ENCODE measurements around the gene SLC22A31.

DNA sequence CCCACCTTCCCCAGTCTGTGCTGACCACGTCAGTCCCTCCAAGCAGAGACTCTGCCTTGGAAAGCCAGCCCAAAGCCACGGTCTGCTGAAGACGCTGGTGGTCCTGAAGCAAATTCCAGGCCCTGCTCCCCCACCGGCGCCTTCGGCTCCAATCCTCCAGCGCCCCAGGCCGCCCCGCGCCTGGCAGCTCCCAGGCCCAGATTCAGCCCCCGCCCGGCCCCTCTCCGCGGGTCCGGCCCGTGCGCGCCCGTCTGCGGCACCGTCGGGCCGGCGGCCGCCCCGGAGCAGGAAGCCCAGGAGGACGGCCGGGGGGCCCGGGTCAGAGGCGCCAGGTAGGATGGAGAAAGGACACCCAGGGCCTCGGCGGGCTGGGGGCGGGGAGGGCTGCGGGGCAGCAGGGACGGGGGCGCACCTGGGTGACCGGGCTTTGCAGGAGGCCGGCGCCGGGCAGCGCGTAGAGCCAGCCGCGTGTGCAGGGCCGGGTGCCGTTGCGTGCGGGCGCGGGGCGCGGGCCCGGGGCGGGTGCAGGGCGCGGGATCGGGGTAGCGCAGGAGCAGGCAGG is 594 bp upstream of the SLC22A31 start:
- no peak for TF ChIP-seq POLR2A (IDR thresholded peaks at IDR 0.05)
- TF ChIP-seq, protein P1, sequence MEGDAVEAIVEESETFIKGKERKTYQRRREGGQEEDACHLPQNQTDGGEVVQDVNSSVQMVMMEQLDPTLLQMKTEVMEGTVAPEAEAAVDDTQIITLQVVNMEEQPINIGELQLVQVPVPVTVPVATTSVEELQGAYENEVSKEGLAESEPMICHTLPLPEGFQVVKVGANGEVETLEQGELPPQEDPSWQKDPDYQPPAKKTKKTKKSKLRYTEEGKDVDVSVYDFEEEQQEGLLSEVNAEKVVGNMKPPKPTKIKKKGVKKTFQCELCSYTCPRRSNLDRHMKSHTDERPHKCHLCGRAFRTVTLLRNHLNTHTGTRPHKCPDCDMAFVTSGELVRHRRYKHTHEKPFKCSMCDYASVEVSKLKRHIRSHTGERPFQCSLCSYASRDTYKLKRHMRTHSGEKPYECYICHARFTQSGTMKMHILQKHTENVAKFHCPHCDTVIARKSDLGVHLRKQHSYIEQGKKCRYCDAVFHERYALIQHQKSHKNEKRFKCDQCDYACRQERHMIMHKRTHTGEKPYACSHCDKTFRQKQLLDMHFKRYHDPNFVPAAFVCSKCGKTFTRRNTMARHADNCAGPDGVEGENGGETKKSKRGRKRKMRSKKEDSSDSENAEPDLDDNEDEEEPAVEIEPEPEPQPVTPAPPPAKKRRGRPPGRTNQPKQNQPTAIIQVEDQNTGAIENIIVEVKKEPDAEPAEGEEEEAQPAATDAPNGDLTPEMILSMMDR (IDR thresholded peaks at IDR 0.05 in 8 of 11, conservative IDR thresholded peaks at IDR 0.05 in 3 of 11) = peak in 1 of 11 experiments; percentile 15
- TF ChIP-seq POLR2AphosphoS5 (IDR thresholded peaks at IDR 0.05) = no peak

Measured in spleen (tissue), 7 donors.